Transverse colon (tissue), 4 donors: Measurements from ENCODE around the gene PCDH10.
A peak's percentile ranks its signal among the peaks of the same experiment; 100 is the strongest.

Source experiments
- CTCF ChIP-seq, 5 experiments: fragments of 200-600 bp in 3 of 5; fragments of 450-650 bp in 2 of 5; sonication (generic) in 3 of 5; IDR thresholded peaks; 1 replicate in 2 of 5; 2 replicates in 3 of 5; pipeline ENCODE4 v1.5.1; 2016 to 2017; ENCODE audit warnings: antibody characterized with exemption in 5 of 5, inconsistent platforms in 3 of 5, mild to moderate bottlenecking in 2 of 5, moderate library complexity in 1 of 5
- POLR2A ChIP-seq: fragments of 450-650 bp; IDR thresholded peaks from one replicate; pipeline ENCODE4 v1.6.1; 2016; ENCODE audit warnings: antibody characterized with exemption, mild to moderate bottlenecking, moderate library complexity
- POLR2AphosphoS5 ChIP-seq, 3 donors: sonication (generic); formaldehyde crosslinking; IDR thresholded peaks; one replicate each; pipeline ENCODE4 v1.6.1; 2016; ENCODE audit warnings: antibody characterized with exemption in 3 of 3

GRCh38 chr4:133146574-133147241 lies 2.4 kb upstream of the PCDH10 start:
- TF ChIP-seq CTCF (IDR thresholded peaks at IDR 0.05) (peak; percentile 39 to 83 (median 72)), POLR2AphosphoS5 (IDR thresholded peaks at IDR 0.05) (no peak), POLR2A (no peak)
